Neural cell (in vitro differentiated cells): ENCODE measurements around the gene CNTNAP2. TPM values are rescaled to one million over a fixed set of nuclear protein-coding genes. Genes with fewer than 3 reads are reported as not detected.

Experiments
- H2AFZ ChIP-seq: fragments of 200-600, 300-800 bp; sonication (generic), shearing (Covaris generic); 2 replicates; pipeline ENCODE4 v1.6.0; 2014; ENCODE audit warnings: low read depth, mild to moderate bottlenecking, antibody characterized with exemption, low read length, moderate library complexity
- H3F3A ChIP-seq: fragments of 200-600 bp; shearing (Covaris generic); 2 replicates; pipeline ENCODE4 v1.6.1; 2016; ENCODE audit warnings: mild to moderate bottlenecking, moderate library complexity, mixed read lengths, antibody characterized with exemption, low read length; ENCODE audit not compliant: insufficient read depth, poor library complexity, severe bottlenecking
- H3K27ac ChIP-seq: fragments of 200-600, 300-800 bp; sonication (generic), shearing (Covaris generic); 2 replicates; pipeline ENCODE4 v1.5.1; 2014; ENCODE audit warnings: mild to moderate bottlenecking, low read length, moderate library complexity
- H3K27me3 ChIP-seq: fragments of 300-800, 200-600 bp; sonication (generic), shearing (Covaris generic); 2 replicates; pipeline ENCODE4 v1.6.0; 2014; ENCODE audit warnings: mild to moderate bottlenecking, low read depth, low read length, moderate library complexity; ENCODE audit not compliant: insufficient read depth
- H3K36me3 ChIP-seq: fragments of 300-800, 200-600 bp; sonication (generic), shearing (Covaris generic); 2 replicates; pipeline ENCODE4 v1.5.1; 2014; ENCODE audit warnings: mild to moderate bottlenecking, antibody characterized with exemption, low read length, moderate library complexity; ENCODE audit not compliant: insufficient read depth
- H3K4me2 ChIP-seq: fragments of 300-800, 200-600 bp; sonication (generic), shearing (Covaris generic); 2 replicates; pipeline ENCODE4 v1.6.0; 2014; ENCODE audit warnings: mild to moderate bottlenecking, low read length
- H3K4me3 ChIP-seq: fragments of 300-800, 200-600 bp; sonication (generic), shearing (Covaris generic); 2 replicates; pipeline ENCODE4 v1.5.1; 2014; ENCODE audit warnings: mild to moderate bottlenecking, low read length, moderate library complexity
- H3K79me2 ChIP-seq: fragments of 200-600 bp; shearing (Covaris generic); replicated peaks from 2 replicates; pipeline ENCODE4 v1.6.0; 2014; ENCODE audit warnings: mild to moderate bottlenecking, low read length, moderate library complexity; ENCODE audit not compliant: insufficient read depth
- H3K9ac ChIP-seq: fragments of 300-800, 200-600 bp; sonication (generic), shearing (Covaris generic); 2 replicates; pipeline ENCODE4 v1.6.1; 2016; ENCODE audit warnings: mild to moderate bottlenecking, low read length, mixed read lengths
- H3K9me2 ChIP-seq: fragments of 200-600 bp; shearing (Covaris generic); 2 replicates; pipeline ENCODE4 v1.6.1; 2016; ENCODE audit warnings: mild to moderate bottlenecking, low read length, mixed read lengths; ENCODE audit not compliant: insufficient read depth
- H3K9me3 ChIP-seq: fragments of 200-600, 300-800 bp; sonication (generic), shearing (Covaris generic); 2 replicates; pipeline ENCODE4 v1.6.1; 2016; ENCODE audit warnings: mild to moderate bottlenecking, mixed run types, low read length, moderate library complexity, mixed read lengths
- H4K20me1 ChIP-seq: fragments of 200-600 bp; shearing (Covaris generic); 2 replicates; pipeline ENCODE4 v1.6.1; 2016; ENCODE audit warnings: mild to moderate bottlenecking, mixed run types; ENCODE audit not compliant: insufficient read depth
- CTCF ChIP-seq: fragments of 450-650 bp; IDR thresholded peaks from 2 replicates; pipeline ENCODE4 v1.5.1; 2014; ENCODE audit warnings: antibody characterized with exemption, mild to moderate bottlenecking, moderate library complexity; ENCODE audit not compliant: poor library complexity, severe bottlenecking
- EP300 ChIP-seq: fragments of 450-650 bp; conservative IDR thresholded peaks from 2 replicates; pipeline ENCODE4 v1.6.1; 2014; ENCODE audit warnings: antibody characterized with exemption, mild to moderate bottlenecking, moderate library complexity; ENCODE audit not compliant: poor library complexity, severe bottlenecking
- EZH2 ChIP-seq: fragments of 200-600, 300-800 bp; shearing (Covaris generic), sonication (generic); IDR thresholded peaks from 2 replicates; pipeline ENCODE4 v1.6.1; 2014; ENCODE audit warnings: antibody characterized with exemption, low read length, borderline replicate concordance, mild to moderate bottlenecking; ENCODE audit not compliant: insufficient read depth, poor library complexity, severe bottlenecking
- MXI1 ChIP-seq: fragments of 450-650 bp; conservative IDR thresholded peaks from 2 replicates; pipeline ENCODE4 v1.6.1; 2014; ENCODE audit warnings: antibody characterized with exemption, mild to moderate bottlenecking; ENCODE audit not compliant: poor library complexity, severe bottlenecking
- POLR2AphosphoS5 ChIP-seq: IDR thresholded peaks from 2 replicates; pipeline ENCODE4 v1.6.1; 2012
- RAD21 ChIP-seq: fragments of 450-650 bp; conservative IDR thresholded peaks from 2 replicates; pipeline ENCODE4 v1.6.1; 2014; ENCODE audit warnings: antibody characterized with exemption, mild to moderate bottlenecking, moderate library complexity
- REST ChIP-seq: IDR thresholded peaks from 2 replicates; pipeline ENCODE4 v1.6.1; 2012; ENCODE audit warnings: borderline replicate concordance
- SMC3 ChIP-seq: fragments of 450-650 bp; conservative IDR thresholded peaks from 2 replicates; pipeline ENCODE4 v1.6.1; 2014; ENCODE audit warnings: antibody characterized with exemption, mild to moderate bottlenecking, moderate library complexity; ENCODE audit not compliant: poor library complexity
- TAF1 ChIP-seq: IDR thresholded peaks from 2 replicates; pipeline ENCODE4 v1.6.1; 2012; ENCODE audit warnings: low read depth
- polyA plus RNA-seq: library from polyadenylated mRNA; depleted of rRNA; stranded (reverse); fragments of >200 nt; gene quantifications from 2 replicates; pipeline ENCODE4 v1.2.3, GENCODE V29; 2014

The CNTNAP2 gene
- polyA plus RNA-seq, 1 donor from 2014 or later: 276 TPM

GRCh38 chr7:148210804-148211325 lies 2094.3 kb downstream of the CNTNAP2 start:
- Histone ChIP-seq H3K9me3 (no peaks in the 10 kb centered on the region), H3K27ac (no peak overlapping the region), H3K4me3 (no peak overlapping the region), H3K79me2 (no peaks in the 10 kb centered on the region), H3K9me2 (no peaks in the 10 kb centered on the region), H2AFZ (no peak overlapping the region), H3F3A (no peaks in the 10 kb centered on the region), H3K4me2 (no peak overlapping the region), H3K9ac (no peak overlapping the region), H3K27me3 (no peaks in the 10 kb centered on the region), H4K20me1 (no peaks in the 10 kb centered on the region), H3K36me3 (no peaks in the 10 kb centered on the region)
- TF ChIP-seq MXI1 (no peak), RAD21 (no peak), POLR2AphosphoS5 (no peak), EZH2 (no peak), REST (no peak), TAF1 (no peak), EP300 (no peak), SMC3 (no peak), CTCF (no peak)

- H3K27me3 ChIP-seq: no peaks in the 10 kb centered on the region
- H3K27ac ChIP-seq: no peak overlapping the region
- H3F3A ChIP-seq: no peaks in the 10 kb centered on the region
- no peaks in the 10 kb centered on the region for H3K9me3 ChIP-seq
- H3K36me3 ChIP-seq: no peaks in the 10 kb centered on the region
- H3K79me2 ChIP-seq: no peaks in the 10 kb centered on the region
- H2AFZ ChIP-seq: no peak overlapping the region
- no peaks in the 10 kb centered on the region for H3K9me2 ChIP-seq
- no peak overlapping the region for H3K4me3 ChIP-seq
- TF ChIP-seq TAF1 (no peak), EZH2 (no peak), MXI1 (no peak), POLR2AphosphoS5 (no peak), REST (no peak), RAD21 (no peak), EP300 (no peak), SMC3 (no peak), CTCF (no peak)
- H3K4me2 ChIP-seq: no peak overlapping the region
- H4K20me1 ChIP-seq: no peaks in the 10 kb centered on the region
- H3K9ac ChIP-seq: no peak overlapping the region
Observed at GRCh38 chr7:148211740-148212151, 2095.1 kb downstream of the CNTNAP2 start.
